Osteoblast (primary cell): Measurements from ENCODE around the gene WWOX. TPM values are rescaled to one million over a fixed set of nuclear protein-coding genes. Genes with fewer than 3 reads are reported as not detected.

Source experiments
- DNase-seq: peaks from one replicate; pipeline ENCODE4 v3.0.0; 2011; ENCODE audit warnings: low spot score, mixed read lengths; ENCODE audit not compliant: insufficient read length; ENCODE audit errors: missing footprints
- H2AFZ ChIP-seq: 2 replicates; pipeline ENCODE4 v1.6.0; 2011; ENCODE audit warnings: mild to moderate bottlenecking, low read length
- H3K27ac ChIP-seq: 2 replicates; pipeline ENCODE4 v1.5.1; 2011; ENCODE audit warnings: mild to moderate bottlenecking, low read depth, low read length, moderate library complexity
- H3K27me3 ChIP-seq: 2 replicates; pipeline ENCODE4 v1.6.0; 2012; ENCODE audit warnings: mild to moderate bottlenecking, control low read depth, inconsistent platforms, low read length, moderate library complexity; ENCODE audit not compliant: insufficient read depth
- H3K36me3 ChIP-seq: 2 replicates; pipeline ENCODE4 v1.5.1; 2011; ENCODE audit warnings: mild to moderate bottlenecking, low read length, control low read depth, moderate library complexity; ENCODE audit not compliant: insufficient read depth
- H3K4me1 ChIP-seq: 2 replicates; pipeline ENCODE4 v1.5.1; 2011; ENCODE audit warnings: mild to moderate bottlenecking, low read length, control low read depth, moderate library complexity; ENCODE audit not compliant: insufficient read depth
- H3K4me2 ChIP-seq: 2 replicates; pipeline ENCODE4 v1.6.0; 2011; ENCODE audit warnings: mild to moderate bottlenecking, low read length; ENCODE audit not compliant: insufficient read depth
- H3K4me3 ChIP-seq: fragments of 200-600 bp; sonication (generic); 3 replicates; pipeline ENCODE4 v1.5.1; 2012; ENCODE audit warnings: mild to moderate bottlenecking, low read length, inconsistent platforms; ENCODE audit not compliant: insufficient read depth
- H3K79me2 ChIP-seq: 2 replicates; pipeline ENCODE4 v1.6.0; 2012; ENCODE audit warnings: mild to moderate bottlenecking, low read length, control low read depth, inconsistent platforms; ENCODE audit not compliant: insufficient read depth
- H3K9me3 ChIP-seq: 2 replicates; pipeline ENCODE4 v1.5.1; 2011; ENCODE audit warnings: low read depth, low read length, control low read depth
- H4K20me1 ChIP-seq: 2 replicates; pipeline ENCODE4 v1.6.0; 2012; ENCODE audit warnings: mild to moderate bottlenecking, low read length, control low read depth; ENCODE audit not compliant: insufficient read depth
- total RNA-seq: library from RNA; depleted of rRNA; stranded (reverse); fragments of >200 nt; gene quantifications from 2 replicates; pipeline ENCODE4 v1.2.3, GENCODE V29; 2012
- TF ChIP-seq, protein P1 (sequence below): IDR thresholded peaks from 2 replicates; pipeline ENCODE4 v1.5.1; 2011; ENCODE audit warnings: mild to moderate bottlenecking, low read depth, low read length, moderate library complexity; ENCODE audit errors: extremely low read depth

WWOX gene
- total RNA-seq, 1 donor, result 23.9 TPM

DNA sequence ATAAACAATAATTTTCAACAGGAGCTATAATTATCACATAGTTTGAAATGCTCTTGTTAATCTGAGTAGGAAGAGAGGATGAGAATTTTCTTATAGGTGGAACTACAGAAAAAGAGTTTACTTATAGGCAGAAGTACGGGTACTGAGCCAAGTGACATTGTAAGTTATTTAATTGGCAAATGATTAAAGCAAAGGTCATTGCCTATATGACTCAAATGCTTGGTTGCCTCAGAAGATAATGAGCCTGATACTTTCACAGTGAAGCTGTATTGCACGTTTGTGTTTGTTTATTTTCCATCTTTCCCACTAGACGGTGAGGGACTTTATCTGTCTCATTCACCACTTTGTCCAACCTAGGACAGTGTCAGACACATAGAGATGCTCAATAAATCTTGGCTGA is 751.8 kb downstream of the WWOX start:
- no peaks in the 10 kb centered on the region for H3K9me3 ChIP-seq
- H4K20me1 ChIP-seq, result no peaks in the 10 kb centered on the region
- H3K4me3 ChIP-seq, result no peak overlapping the region
- H3K4me2 ChIP-seq, result no peak overlapping the region
- DNase-seq, result no peak
- no peak overlapping the region for H2AFZ ChIP-seq
- no peaks in the 10 kb centered on the region for H3K4me1 ChIP-seq
- TF ChIP-seq, protein P1, sequence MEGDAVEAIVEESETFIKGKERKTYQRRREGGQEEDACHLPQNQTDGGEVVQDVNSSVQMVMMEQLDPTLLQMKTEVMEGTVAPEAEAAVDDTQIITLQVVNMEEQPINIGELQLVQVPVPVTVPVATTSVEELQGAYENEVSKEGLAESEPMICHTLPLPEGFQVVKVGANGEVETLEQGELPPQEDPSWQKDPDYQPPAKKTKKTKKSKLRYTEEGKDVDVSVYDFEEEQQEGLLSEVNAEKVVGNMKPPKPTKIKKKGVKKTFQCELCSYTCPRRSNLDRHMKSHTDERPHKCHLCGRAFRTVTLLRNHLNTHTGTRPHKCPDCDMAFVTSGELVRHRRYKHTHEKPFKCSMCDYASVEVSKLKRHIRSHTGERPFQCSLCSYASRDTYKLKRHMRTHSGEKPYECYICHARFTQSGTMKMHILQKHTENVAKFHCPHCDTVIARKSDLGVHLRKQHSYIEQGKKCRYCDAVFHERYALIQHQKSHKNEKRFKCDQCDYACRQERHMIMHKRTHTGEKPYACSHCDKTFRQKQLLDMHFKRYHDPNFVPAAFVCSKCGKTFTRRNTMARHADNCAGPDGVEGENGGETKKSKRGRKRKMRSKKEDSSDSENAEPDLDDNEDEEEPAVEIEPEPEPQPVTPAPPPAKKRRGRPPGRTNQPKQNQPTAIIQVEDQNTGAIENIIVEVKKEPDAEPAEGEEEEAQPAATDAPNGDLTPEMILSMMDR, result no peak
- H3K79me2 ChIP-seq, result no peaks in the 10 kb centered on the region
- no peak overlapping the region for H3K27ac ChIP-seq
- H3K27me3 ChIP-seq, result no peaks in the 10 kb centered on the region
- no peaks in the 10 kb centered on the region for H3K36me3 ChIP-seq

DNA sequence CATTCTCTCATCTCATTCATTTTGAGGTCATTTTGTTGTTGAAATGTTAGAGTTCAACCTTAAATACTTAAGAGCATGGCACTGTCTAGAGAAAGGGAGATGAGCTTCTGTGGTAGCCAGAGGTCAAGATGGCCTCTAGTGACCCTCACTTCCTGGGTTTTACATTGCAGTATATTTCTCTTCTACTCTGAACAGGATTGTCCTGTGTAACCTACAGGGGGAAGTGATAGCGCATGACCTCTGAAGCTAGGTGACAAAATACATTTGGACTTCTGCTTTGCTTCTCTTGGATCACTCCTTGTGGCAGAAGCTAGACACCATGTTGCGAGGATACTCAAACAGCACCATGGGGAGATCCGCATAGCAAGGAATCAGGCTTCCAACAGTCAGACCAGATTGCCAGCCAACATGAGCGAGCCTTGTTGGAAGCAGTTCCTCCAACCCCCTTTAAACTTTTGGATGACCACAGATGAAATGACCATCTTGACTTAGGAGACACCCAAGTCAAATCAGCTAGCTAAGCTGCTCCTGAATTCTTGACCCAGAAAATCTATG is 752.7 kb downstream of the WWOX start:
- Histone ChIP-seq H3K36me3 (no peaks in the 10 kb centered on the region), H3K27ac (no peak overlapping the region), H2AFZ (no peak overlapping the region), H4K20me1 (no peaks in the 10 kb centered on the region), H3K79me2 (no peaks in the 10 kb centered on the region), H3K4me3 (no peak overlapping the region), H3K9me3 (no peaks in the 10 kb centered on the region), H3K27me3 (no peaks in the 10 kb centered on the region), H3K4me2 (no peak overlapping the region), H3K4me1 (no peaks in the 10 kb centered on the region)
- no peak for DNase-seq
- TF ChIP-seq, protein P1, result no peak

DNA sequence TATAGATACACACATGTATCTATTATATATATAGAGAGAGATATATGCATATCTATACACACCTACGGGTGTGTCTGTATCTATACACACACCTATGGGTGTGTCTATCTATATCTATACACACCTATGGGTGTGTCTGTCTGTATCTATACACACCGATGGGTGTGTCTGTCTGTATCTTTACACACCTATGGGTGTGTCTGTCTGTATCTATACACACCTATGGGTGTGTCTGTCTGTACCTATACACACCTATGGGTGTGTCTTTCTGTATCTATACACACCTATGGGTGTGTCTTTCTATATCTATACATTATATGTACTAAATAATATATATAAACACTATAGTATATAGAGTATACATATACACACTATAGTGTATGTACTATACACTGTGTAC is 762.6 kb downstream of the WWOX start:
- H2AFZ ChIP-seq, result no peak overlapping the region
- H3K79me2 ChIP-seq, result no peaks in the 10 kb centered on the region
- H3K36me3 ChIP-seq, result no peaks in the 10 kb centered on the region
- no peak overlapping the region for H3K4me3 ChIP-seq
- no peaks in the 10 kb centered on the region for H3K4me1 ChIP-seq
- no peak overlapping the region for H3K4me2 ChIP-seq
- no peak for DNase-seq
- no peaks in the 10 kb centered on the region for H3K9me3 ChIP-seq
- TF ChIP-seq, protein P1, result no peak
- no peaks in the 10 kb centered on the region for H3K27me3 ChIP-seq
- H3K27ac ChIP-seq, result no peak overlapping the region
- no peaks in the 10 kb centered on the region for H4K20me1 ChIP-seq

DNA sequence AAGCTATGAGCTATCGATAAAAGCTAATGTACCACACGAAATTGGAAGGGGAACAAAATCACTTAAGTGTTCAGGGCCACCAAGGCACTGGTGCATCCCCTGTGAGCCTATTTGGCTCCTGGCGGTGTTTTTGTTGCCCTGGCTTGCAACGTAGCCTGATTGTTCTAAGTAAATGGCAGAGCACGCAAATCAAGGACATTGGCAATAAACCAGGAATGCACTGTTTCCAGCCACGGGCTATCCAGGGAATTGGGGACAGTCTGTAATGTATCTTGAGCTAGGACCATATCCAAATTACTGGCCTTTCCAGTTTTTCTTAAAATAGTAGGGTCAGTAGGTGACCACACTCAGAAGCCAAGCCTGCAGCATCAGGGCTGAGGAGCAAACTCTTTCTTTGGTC is 767.1 kb downstream of the WWOX start:
- no peaks in the 10 kb centered on the region for H4K20me1 ChIP-seq
- no peaks in the 10 kb centered on the region for H3K4me1 ChIP-seq
- no peaks in the 10 kb centered on the region for H3K36me3 ChIP-seq
- H3K27me3 ChIP-seq, result no peaks in the 10 kb centered on the region
- TF ChIP-seq, protein P1, result no peak
- H3K79me2 ChIP-seq, result no peaks in the 10 kb centered on the region
- no peak for DNase-seq
- H3K9me3 ChIP-seq, result no peaks in the 10 kb centered on the region
- H3K4me3 ChIP-seq, result no peak overlapping the region
- no peak overlapping the region for H3K27ac ChIP-seq
- no peak overlapping the region for H3K4me2 ChIP-seq
- H2AFZ ChIP-seq, result no peak overlapping the region
